ENCODE measurements around the gene ARHGEF39. TPM values are rescaled to one million over a fixed set of nuclear protein-coding genes. Genes with fewer than 3 reads are reported as not detected.

Gene ARHGEF39
- total and polyA plus RNA-seq, 9 of the 15 experiments (the other 6 are each of a cell fraction or from before 2014, with no cell fraction given): 2.8 to 21.7 (median 12.9) TPM

- Histone ChIP-seq H3K4me1 (replicated peaks in 1 of 2; ENCODE audit: control insufficient read depth in 2 of 2, insufficient read depth in 2 of 2, low read length in 2 of 2) (peaks cover 0 to 4% of the 10 kb centered on the region in 2 experiments; a peak in 3 of 5 replicates), H4K20me1 (replicated peaks; ENCODE audit: control insufficient read depth, insufficient read depth, low read length) (no peaks in the 10 kb centered on the region), H3K27me3 (ENCODE audit: control insufficient read depth in 2 of 2, insufficient read depth in 2 of 2, low read length in 2 of 2) (no peaks in the 10 kb centered on the region), H3K9me3 (replicated peaks; ENCODE audit: control insufficient read depth, insufficient read depth, low read depth, low read length) (no peaks in the 10 kb centered on the region), H3K4me2 (ENCODE audit: insufficient read depth, low read length) (no peak overlapping the region), H3K4me3 (no peak overlapping the region), H3K27ac (ENCODE audit: extremely low read depth, low read depth, low read length) (no peak overlapping the region), H3K79me2 (ENCODE audit: control insufficient read depth, insufficient read depth, low read length) (no peaks in the 10 kb centered on the region), H3K36me3 (ENCODE audit: control insufficient read depth, insufficient read depth, low read length) (peaks cover 7% of the 10 kb centered on the region; the same call in 2 of the 3 replicates), H3K9ac (ENCODE audit: insufficient read depth in 1 of 2, low read depth in 2 of 2, low read length in 2 of 2) (no peak overlapping the region), H3K9me1 (ENCODE audit: control insufficient read depth, insufficient read depth, low read length) (no peaks in the 10 kb centered on the region), H2AFZ (ENCODE audit: low read depth, low read length) (no peak overlapping the region)
- POLR2A ChIA-PET: no interaction called here
- CTCF ChIA-PET (ENCODE audit: low intra/inter-chr PET ratio): no interaction called here
- no TSS peak for BruUV-seq (replicated peaks)
- FAIRE-seq (no peak), ATAC-seq (no peak), DNase-seq (ENCODE audit: extremely low read depth in 1 of 4, low spot score in 3 of 4) (no peak)
- in situ Hi-C loops (cut with MboI): no loop called here
- intact Hi-C loops (cut with micrococcal nuclease): no loop called here
- 46% methylated on average over 4 of the region's 6 CpGs for WGBS (ENCODE audit: insufficient coverage, low coverage, missing lambda C conversion rate)
- TF ChIP-seq ZNF274 (IDR thresholded peaks at IDR 0.05; ENCODE audit: borderline replicate concordance, low read depth, low read length) (no peak), CEBPB (tag; IDR thresholded peaks at IDR 0.05) (no peak), SRSF7 (optimal IDR thresholded peaks at IDR 0.05; ENCODE audit: low read depth, low read length) (no peak), XRCC4 (IDR thresholded peaks at IDR 0.05; ENCODE audit: extremely low read depth, insufficient read depth, insufficient read length) (no peak), RBBP5 (IDR thresholded peaks at IDR 0.05; ENCODE audit: borderline replicate concordance, insufficient read depth, low read length, poor library complexity, severe bottlenecking) (no peak), IFI16 (CRISPR knock-in tag; IDR thresholded peaks at IDR 0.05) (no peak), E4F1 (CRISPR knock-in tag; IDR thresholded peaks at IDR 0.05; ENCODE audit: borderline replicate concordance) (no peak), NFE2L1 (tag; IDR thresholded peaks at IDR 0.05; ENCODE audit: borderline replicate concordance, low read depth) (no peak), BHLHE40 (IDR thresholded peaks at IDR 0.05; ENCODE audit: low read length) (no peak), ZC3H11A (IDR thresholded peaks at IDR 0.05; ENCODE audit: low read depth, low read length) (no peak), ZNF512 (tag; IDR thresholded peaks at IDR 0.05) (no peak), HOXB6 (CRISPR knock-in tag; IDR thresholded peaks at IDR 0.05; ENCODE audit: borderline replicate concordance) (no peak), MCM5 (IDR thresholded peaks at IDR 0.05; ENCODE audit: low read depth) (no peak)
- TF ChIP-seq, protein P1, sequence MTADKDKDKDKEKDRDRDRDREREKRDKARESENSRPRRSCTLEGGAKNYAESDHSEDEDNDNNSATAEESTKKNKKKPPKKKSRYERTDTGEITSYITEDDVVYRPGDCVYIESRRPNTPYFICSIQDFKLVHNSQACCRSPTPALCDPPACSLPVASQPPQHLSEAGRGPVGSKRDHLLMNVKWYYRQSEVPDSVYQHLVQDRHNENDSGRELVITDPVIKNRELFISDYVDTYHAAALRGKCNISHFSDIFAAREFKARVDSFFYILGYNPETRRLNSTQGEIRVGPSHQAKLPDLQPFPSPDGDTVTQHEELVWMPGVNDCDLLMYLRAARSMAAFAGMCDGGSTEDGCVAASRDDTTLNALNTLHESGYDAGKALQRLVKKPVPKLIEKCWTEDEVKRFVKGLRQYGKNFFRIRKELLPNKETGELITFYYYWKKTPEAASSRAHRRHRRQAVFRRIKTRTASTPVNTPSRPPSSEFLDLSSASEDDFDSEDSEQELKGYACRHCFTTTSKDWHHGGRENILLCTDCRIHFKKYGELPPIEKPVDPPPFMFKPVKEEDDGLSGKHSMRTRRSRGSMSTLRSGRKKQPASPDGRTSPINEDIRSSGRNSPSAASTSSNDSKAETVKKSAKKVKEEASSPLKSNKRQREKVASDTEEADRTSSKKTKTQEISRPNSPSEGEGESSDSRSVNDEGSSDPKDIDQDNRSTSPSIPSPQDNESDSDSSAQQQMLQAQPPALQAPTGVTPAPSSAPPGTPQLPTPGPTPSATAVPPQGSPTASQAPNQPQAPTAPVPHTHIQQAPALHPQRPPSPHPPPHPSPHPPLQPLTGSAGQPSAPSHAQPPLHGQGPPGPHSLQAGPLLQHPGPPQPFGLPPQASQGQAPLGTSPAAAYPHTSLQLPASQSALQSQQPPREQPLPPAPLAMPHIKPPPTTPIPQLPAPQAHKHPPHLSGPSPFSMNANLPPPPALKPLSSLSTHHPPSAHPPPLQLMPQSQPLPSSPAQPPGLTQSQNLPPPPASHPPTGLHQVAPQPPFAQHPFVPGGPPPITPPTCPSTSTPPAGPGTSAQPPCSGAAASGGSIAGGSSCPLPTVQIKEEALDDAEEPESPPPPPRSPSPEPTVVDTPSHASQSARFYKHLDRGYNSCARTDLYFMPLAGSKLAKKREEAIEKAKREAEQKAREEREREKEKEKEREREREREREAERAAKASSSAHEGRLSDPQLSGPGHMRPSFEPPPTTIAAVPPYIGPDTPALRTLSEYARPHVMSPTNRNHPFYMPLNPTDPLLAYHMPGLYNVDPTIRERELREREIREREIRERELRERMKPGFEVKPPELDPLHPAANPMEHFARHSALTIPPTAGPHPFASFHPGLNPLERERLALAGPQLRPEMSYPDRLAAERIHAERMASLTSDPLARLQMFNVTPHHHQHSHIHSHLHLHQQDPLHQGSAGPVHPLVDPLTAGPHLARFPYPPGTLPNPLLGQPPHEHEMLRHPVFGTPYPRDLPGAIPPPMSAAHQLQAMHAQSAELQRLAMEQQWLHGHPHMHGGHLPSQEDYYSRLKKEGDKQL (CRISPR knock-in tag; IDR thresholded peaks at IDR 0.05; ENCODE audit: borderline replicate concordance): no peak
These were observed 17.1 kb upstream of the ARHGEF39 start for GRCh38 chr9:35682051-35682450.
